Measurements from ENCODE around the gene NKAIN1. TPM values are rescaled to one million over a fixed set of nuclear protein-coding genes. Genes with fewer than 3 reads are reported as not detected.

The NKAIN1 gene
- total and polyA plus RNA-seq, 2 donors (not counting 3 experiments of a cell fraction or from before 2014, with no cell fraction given): 0.29 to 0.40 TPM

DNA sequence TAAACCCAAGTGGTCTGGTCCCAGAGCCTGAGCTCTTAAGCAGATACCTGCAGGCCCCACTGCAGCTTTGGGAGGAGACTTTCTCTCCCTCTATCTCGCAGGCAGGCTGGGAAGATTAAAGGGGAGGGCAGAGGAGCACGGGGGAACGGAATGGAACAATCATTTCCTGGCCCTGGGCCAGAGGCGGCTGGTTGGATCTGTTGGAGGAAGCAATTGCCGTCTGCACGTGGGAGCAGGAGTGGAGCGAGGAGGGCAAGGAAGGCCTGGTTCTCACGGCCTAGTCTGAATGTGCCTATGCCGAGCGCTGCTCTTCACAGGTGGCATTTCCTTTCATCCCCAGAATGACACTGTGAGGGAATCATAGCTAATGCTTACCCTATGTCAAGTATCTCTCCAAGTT lies 23.7 kb downstream of the NKAIN1 start:
- Histone ChIP-seq H4K20me1 (replicated peaks; ENCODE audit: control insufficient read depth, extremely low read depth, insufficient read depth, low read length) (no peaks in the 10 kb centered on the region), H2AFZ (ENCODE audit: low read depth, low read length) (peak overlapping the region; percentile 23), H3K9me1 (replicated peaks; ENCODE audit: control insufficient read depth, extremely low read depth, insufficient read depth, low read length) (no peaks in the 10 kb centered on the region), H3K79me2 (ENCODE audit: control insufficient read depth, insufficient read depth, low read length) (no peaks in the 10 kb centered on the region), H3K9me3 (replicated peaks; ENCODE audit: control insufficient read depth, insufficient read depth, low read length) (no peaks in the 10 kb centered on the region), H3K4me3 (replicated peaks in 1 of 3; ENCODE audit: insufficient read depth in 1 of 3, low read depth in 1 of 3, low read length in 3 of 3) (no peak overlapping the region), H3K4me2 (ENCODE audit: insufficient read depth, low read length) (no peak overlapping the region), H3K27ac (ENCODE audit: insufficient read depth, low read depth, low read length) (no peak overlapping the region), H3K4me1 (ENCODE audit: control insufficient read depth, extremely low read depth, insufficient read depth, low read length) (no peaks in the 10 kb centered on the region), H3K36me3 (ENCODE audit: control insufficient read depth in 2 of 2, extremely low read depth in 1 of 2, insufficient read depth in 2 of 2, low read length in 2 of 2) (no peaks in the 10 kb centered on the region), H3K9ac (replicated peaks; ENCODE audit: extremely low read depth, insufficient read depth, low read length) (no peak overlapping the region), H3K27me3 (ENCODE audit: control insufficient read depth in 2 of 2, insufficient read depth in 2 of 2, low read length in 2 of 2) (no peaks in the 10 kb centered on the region)
- TF ChIP-seq JUN (IDR thresholded peaks at IDR 0.05; ENCODE audit: borderline replicate concordance, insufficient read depth, insufficient read length, low read depth) (no peak), POLR2AphosphoS5 (IDR thresholded peaks at IDR 0.05; ENCODE audit: insufficient read depth, low read depth, low read length) (no peak), MYC (IDR thresholded peaks at IDR 0.05; ENCODE audit: low read depth, low read length) (no peak)
- TF ChIP-seq, protein P1, sequence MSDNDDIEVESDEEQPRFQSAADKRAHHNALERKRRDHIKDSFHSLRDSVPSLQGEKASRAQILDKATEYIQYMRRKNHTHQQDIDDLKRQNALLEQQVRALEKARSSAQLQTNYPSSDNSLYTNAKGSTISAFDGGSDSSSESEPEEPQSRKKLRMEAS (IDR thresholded peaks at IDR 0.05; ENCODE audit: insufficient read depth, insufficient read length): peak; percentile 38
- no TSS peak for BruUV-seq (replicated peaks)
- intact Hi-C loops (cut with micrococcal nuclease) (no loop called here), dilution Hi-C loops (cut with MboI; ENCODE audit: extremely low pct_ligation_motif_present, low sequenced_read_pairs) (no loop called here)
- ChIA-PET POLR2A (no interaction called here), CTCF (interaction anchor here (0.6 to 1.4 kb wide), 3 partner anchors 15 to 158 kb away, joined by 3 to 4 read pairs (median 3); no protein-coding TSS in a partner anchor)
- FAIRE-seq (peak; percentile 26), DNase-seq (ENCODE audit: low read depth, low spot score) (peak; percentile 79)

DNA sequence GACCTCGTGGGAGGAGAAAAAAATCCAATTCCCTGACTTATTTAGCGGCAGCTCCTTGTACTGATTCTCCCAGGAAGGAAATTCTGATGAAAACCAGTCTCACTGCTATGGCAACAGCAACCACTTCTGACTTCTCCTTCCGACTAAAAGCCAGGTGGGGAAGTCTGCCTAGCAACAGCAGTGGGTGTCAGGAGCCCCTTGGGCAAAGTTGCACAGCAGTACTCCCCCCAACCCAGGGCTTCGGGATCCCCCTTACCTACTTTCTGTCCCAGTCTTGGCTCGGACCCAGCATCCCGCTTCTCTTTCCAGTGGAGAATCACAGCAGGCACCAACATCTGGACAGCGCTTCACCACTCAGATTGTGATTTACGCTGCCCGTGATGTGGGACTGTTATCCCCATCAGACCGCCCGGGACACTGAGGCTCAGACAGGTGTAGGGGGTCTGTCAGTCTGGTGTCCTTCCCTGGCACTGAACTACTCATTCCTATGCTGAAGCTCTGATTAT lies 24.6 kb downstream of the NKAIN1 start:
- TF ChIP-seq GATA2 (IDR thresholded peaks at IDR 0.05; ENCODE audit: insufficient read depth, insufficient read length, low read depth, low read length) (no peak), JUN (IDR thresholded peaks at IDR 0.05; ENCODE audit: borderline replicate concordance, insufficient read depth, insufficient read length, low read depth) (no peak), FOS (IDR thresholded peaks at IDR 0.05; ENCODE audit: borderline replicate concordance, insufficient read depth, low read length) (no peak), POLR2A (IDR thresholded peaks at IDR 0.05; ENCODE audit: low read depth, low read length) (no peak), POLR2AphosphoS5 (IDR thresholded peaks at IDR 0.05; ENCODE audit: insufficient read depth, low read depth, low read length) (no peak), EZH2 (IDR thresholded peaks at IDR 0.05; ENCODE audit: borderline replicate concordance, low read depth, low read length, severe bottlenecking) (no peak), MYC (IDR thresholded peaks at IDR 0.05; ENCODE audit: low read depth, low read length) (no peak)
- TF ChIP-seq, protein P2, sequence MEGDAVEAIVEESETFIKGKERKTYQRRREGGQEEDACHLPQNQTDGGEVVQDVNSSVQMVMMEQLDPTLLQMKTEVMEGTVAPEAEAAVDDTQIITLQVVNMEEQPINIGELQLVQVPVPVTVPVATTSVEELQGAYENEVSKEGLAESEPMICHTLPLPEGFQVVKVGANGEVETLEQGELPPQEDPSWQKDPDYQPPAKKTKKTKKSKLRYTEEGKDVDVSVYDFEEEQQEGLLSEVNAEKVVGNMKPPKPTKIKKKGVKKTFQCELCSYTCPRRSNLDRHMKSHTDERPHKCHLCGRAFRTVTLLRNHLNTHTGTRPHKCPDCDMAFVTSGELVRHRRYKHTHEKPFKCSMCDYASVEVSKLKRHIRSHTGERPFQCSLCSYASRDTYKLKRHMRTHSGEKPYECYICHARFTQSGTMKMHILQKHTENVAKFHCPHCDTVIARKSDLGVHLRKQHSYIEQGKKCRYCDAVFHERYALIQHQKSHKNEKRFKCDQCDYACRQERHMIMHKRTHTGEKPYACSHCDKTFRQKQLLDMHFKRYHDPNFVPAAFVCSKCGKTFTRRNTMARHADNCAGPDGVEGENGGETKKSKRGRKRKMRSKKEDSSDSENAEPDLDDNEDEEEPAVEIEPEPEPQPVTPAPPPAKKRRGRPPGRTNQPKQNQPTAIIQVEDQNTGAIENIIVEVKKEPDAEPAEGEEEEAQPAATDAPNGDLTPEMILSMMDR (IDR thresholded peaks at IDR 0.05; ENCODE audit: extremely low read depth in 1 of 2, insufficient read depth in 1 of 2, low read depth in 1 of 2, low read length in 2 of 2): no peak
- TF ChIP-seq, protein P1 (IDR thresholded peaks at IDR 0.05; ENCODE audit: insufficient read depth, insufficient read length): no peak
- no peak overlapping the region for H3K4me2 ChIP-seq (ENCODE audit: insufficient read depth, low read length)
- no peaks in the 10 kb centered on the region for H4K20me1 ChIP-seq (replicated peaks; ENCODE audit: control insufficient read depth, extremely low read depth, insufficient read depth, low read length)
- ChIA-PET CTCF (interaction anchor here (0.6 to 1.4 kb wide), 3 partner anchors 16 to 159 kb away, joined by 3 to 4 read pairs (median 3); no protein-coding TSS in a partner anchor), POLR2A (no interaction called here)
- no peaks in the 10 kb centered on the region for H3K27me3 ChIP-seq (ENCODE audit: control insufficient read depth in 2 of 2, insufficient read depth in 2 of 2, low read length in 2 of 2)
- intact Hi-C loops (cut with micrococcal nuclease): no loop called here
- H3K4me3 ChIP-seq (replicated peaks in 1 of 3; ENCODE audit: insufficient read depth in 1 of 3, low read depth in 1 of 3, low read length in 3 of 3): no peak overlapping the region
- no peaks in the 10 kb centered on the region for H3K4me1 ChIP-seq (ENCODE audit: control insufficient read depth, extremely low read depth, insufficient read depth, low read length)
- DNase-seq (ENCODE audit: low read depth, low spot score) (no peak), FAIRE-seq (no peak)
- H3K79me2 ChIP-seq (ENCODE audit: control insufficient read depth, insufficient read depth, low read length): no peaks in the 10 kb centered on the region
- no peak overlapping the region for H3K9ac ChIP-seq (replicated peaks; ENCODE audit: extremely low read depth, insufficient read depth, low read length)
- dilution Hi-C loops (cut with MboI; ENCODE audit: extremely low pct_ligation_motif_present, low sequenced_read_pairs): no loop called here
- no peaks in the 10 kb centered on the region for H3K9me1 ChIP-seq (replicated peaks; ENCODE audit: control insufficient read depth, extremely low read depth, insufficient read depth, low read length)
- no peaks in the 10 kb centered on the region for H3K9me3 ChIP-seq (replicated peaks; ENCODE audit: control insufficient read depth, insufficient read depth, low read length)
- H2AFZ ChIP-seq (ENCODE audit: low read depth, low read length): no peak overlapping the region
- H3K36me3 ChIP-seq (ENCODE audit: control insufficient read depth in 2 of 2, extremely low read depth in 1 of 2, insufficient read depth in 2 of 2, low read length in 2 of 2): no peaks in the 10 kb centered on the region
- BruUV-seq (replicated peaks): no TSS peak
- H3K27ac ChIP-seq (ENCODE audit: insufficient read depth, low read depth, low read length): no peak overlapping the region
